HG03565 (cell line): ENCODE data around the gene RALGPS1.

Source experiments
- ATAC-seq: cut with Tn5 transposase; IDR thresholded peaks from one replicate; pipeline ENCODE4 v1.9.1; 2021; ENCODE audit warnings: mild to moderate bottlenecking, moderate library complexity; ENCODE audit not compliant: unreplicated experiment

RALGPS1 gene

DNA sequence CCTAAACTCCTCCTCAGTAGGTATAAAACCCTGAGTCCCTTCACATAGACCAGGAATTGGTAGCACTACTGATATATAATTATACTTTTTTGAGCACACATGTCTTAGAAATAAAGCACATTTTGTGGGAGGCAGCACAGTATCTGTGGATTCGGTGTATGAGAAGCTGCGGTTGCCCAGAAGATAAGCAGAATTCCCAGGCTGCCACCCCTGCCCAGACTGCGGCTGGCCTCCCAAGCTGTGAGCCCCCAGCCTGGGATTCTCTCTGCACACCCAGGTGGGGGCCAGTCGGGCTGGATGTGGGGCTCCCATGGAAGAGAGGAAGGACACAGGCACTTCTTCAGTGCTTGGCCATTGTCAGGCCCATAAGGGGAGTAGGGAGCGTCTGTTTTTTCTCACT, 233.4 kb downstream of the RALGPS1 start:
- no peak for ATAC-seq

DNA sequence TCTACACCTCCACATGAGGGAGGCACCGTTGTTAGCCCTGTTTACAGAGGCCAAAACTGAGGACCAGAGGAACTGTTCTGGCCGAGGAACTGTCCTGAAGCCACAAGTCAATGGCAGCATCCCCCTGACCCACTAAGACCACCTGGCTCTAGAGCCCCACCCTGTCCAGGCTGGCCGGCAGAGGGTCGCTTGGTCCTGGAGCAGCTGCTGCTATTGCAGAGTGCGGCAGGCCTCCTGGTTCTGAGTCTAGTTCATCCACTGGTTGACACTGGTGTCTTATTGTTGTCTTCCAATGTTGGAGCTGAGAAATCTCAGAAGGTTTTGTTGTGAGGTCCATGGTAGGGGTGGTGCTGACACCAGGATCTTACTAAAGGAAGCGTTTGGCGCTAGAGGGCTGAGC, 234.4 kb downstream of the RALGPS1 start:
- ATAC-seq = no peak

DNA sequence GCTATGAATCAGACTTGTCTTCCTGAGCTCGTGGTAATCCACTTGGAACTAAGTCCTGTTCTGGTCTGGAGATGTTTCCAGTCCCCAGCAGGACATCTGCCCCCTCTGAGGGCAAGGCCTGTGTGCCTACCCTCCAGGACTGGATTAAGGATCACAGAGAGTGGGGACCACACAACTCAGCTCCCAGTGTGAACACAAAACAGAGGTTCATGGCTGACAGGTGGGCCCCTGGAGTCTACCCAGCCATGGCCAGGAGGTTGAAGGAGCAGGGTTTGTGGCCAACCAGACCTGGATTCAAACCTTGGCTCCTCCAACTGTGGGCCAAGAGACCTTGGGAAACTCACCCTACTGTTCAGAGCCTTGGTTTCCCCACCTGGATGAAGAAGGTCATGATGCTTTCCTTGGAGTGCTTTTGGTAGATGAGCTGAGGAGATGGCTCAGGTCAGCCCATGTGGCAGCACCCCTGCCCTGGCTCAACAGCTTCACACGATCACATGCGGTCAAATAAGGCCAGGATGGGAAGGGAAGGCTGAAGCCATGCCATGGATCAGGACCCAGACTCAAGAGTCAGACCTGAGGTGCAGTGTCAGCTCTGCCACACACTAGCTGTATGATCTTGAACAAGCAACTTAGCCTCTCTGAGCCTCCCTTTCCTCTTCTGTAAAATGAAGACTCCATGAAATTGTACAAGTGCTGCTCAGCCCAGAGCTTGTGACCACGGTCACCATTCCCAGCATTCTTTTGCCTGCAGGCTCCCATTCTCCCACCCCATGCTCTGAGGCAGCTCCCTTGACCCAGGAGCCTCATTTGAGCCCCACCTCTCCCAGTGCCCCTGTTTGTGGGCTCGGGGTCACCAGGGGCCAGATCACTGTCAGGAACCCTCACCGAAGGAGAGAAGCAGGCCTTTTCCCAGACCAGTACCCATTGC, 235.1 kb downstream of the RALGPS1 start:
- ATAC-seq = no peak

DNA sequence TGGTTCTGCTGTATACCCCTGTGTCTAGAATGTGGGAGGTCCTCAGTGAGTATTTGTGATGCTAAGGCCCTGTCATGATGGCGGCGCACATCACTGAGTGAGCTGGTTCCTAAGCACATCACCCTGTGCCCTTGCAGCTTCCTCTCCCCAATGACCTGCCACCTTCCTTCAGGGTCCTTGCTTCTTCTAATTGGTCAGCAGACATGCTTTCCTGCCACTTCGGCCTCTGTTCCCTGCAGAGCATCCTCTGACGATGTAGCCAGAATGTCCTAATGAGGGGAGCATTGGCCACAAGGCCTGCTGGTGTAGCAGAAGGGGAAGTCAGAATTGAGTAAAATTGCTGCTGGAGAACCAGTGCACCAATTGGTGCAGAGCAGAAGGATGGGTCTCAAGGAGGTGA, 238.9 kb downstream of the RALGPS1 start:
- no peak for ATAC-seq

DNA sequence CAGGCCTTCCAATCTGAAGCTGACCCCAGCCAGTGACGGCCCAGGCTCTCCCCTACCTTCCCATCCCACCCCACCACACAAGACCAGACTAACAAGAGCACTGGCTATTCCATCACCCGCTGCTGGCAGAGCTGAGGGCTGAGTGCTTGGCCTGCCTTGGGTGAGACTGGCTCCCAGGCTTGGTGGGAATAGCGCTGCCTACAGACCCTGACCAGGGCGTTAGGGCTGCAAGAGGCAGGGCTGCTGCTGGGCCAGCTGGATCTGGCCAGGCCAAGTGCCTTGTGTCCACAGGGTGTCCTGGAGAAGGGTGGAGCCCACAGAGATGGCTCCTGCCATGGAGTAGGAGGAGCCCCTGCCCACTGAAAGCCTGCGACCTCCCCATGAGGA, 239.4 kb downstream of the RALGPS1 start:
- no peak for ATAC-seq

DNA sequence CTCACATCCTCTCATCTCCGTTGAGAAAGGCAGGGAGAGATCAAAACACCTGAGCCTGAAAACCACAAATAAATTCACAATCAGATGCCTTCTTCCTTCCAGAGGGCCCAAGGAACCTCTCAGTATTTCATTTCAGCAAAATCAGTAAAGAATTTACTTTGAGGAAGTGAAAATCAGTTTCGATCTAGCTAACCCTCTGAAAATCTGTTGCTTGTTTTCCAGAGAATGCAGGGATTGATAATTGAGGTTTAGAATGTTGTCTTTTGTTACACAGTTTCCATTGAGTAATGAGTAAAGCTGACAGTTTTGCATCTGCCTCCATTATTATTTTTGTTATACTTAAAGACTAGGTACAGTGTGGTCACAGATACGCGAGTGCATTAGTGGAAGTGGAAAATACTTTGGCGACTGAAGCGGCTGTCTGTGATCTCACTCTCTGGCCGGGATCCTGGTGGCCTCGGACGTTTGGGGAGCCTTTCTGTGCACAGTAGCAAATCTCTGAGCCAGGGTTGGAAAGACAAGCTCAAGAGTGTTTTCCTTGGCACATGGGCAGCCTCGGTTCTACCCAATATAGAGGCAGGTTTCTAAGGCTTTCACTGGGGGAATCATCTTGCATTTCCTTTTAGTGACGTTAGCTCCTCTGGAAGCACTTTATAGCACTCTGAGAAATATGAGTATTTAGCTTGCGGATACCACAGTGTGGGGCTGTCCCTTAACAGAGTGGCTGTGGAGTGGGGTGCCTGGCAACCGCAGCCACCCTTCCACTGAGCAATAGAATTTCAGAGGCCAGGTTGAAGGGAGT, 240.0 kb downstream of the RALGPS1 start:
- ATAC-seq = no peak

DNA sequence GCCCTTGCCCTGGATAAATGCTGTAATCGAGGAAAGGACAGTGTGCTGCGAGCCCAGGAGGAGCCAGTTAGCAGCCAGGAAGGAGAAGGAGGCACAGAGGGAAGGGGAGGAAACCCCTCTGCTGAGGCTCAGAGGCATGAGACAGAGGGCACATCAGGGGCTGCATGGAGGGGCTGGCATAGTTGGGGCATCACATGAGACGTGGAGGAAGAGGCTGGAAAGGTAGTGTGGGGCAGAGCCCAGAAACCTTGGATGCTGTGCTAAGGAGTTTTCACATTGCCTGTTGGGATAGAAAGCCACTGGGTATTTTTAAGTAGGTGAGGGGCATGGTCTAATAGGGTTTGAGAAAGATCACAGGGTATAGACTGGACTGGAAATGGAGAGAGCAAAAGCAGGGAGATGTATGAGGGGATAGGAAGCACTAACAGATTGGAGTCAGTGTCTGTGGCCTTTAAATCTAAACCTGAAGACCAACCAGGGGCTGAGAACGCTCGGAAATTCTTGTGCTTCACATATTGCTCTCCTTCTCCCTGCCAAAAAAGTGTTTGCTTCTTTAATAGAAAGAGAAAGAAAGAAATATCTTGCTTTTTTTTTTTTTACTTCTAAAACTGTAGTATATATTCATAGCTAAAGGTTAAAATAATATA, 240.9 kb downstream of the RALGPS1 start:
- no peak for ATAC-seq

DNA sequence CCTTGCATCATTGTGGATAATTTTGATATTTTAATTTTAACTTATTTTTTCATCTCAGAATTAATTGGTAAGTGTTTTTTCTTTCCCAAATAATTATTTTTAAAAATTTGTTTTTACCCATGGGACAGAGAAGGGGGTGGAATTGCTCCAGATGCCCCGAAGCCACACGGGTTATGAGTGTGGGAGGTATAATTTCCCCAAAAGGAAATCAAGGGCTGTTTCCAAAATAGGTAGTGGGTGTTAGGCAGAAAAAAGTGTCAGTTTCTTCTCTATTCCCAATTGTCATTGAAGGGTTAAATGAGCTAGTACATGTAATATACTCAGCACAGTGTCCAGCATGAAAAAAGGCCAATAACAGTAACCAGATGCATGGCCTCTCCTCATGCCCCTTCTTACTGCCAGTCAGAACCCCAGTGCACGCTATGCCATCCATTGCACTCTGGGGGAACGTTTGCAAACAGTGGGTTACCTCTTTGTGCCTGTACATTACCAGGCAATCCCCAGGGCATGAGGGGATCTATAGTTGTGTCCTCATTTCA, 244.3 kb downstream of the RALGPS1 start:
- ATAC-seq = no peak

DNA sequence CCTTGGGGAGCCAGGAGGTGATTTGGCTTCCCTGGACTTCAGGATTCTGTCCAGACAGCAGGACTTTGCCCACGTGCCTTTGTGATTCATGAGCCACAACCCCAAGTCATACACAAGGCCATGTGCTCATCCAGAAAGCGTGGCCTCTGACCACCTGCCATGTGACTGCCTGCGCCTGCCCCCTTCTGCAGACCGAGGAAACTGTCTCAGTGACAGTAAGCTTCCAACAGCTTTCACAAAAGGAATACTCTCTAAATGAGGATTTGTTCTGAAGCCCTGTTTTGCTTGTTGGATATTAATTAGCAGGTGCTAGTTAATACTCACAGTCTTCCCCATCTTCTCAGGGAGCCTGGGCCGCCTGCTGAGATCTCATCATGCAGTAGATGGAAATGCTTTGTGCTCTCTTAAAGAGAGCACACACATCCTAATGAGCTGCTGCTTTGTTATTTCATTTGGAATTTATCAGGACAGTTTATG, 244.8 kb downstream of the RALGPS1 start:
- no peak for ATAC-seq

DNA sequence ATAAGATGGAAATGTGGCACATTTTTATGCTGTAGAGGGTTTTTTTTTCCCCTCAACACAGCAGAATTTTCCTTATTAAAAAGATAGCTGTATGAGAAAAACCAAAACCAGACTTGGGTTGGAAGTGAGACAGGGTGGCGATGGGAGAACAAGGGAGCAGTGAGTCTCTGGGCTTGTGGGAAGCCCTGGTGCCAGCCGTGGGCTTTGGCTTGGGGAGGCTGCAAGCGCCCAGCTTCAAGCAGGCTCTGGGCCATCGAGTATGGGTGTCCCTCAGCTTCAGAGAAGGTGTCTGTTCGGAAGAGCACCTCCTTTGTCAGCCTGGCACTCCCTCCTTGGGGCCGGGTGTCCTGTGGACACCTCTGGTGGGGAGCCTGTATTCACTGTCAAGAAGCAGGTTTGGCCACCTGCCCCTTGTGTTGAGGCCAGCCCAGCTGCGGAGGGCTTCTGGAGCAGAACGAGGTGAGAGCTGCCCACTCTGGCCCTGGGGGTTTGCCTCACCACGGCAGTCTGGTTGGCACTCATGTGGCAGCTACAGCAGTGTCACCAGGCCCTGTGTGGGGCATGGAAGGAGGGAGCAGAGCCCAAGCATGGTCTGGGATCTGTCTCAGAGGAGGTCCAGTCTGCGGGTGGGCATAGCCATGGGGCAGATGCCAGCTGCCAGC, 245.5 kb downstream of the RALGPS1 start:
- no peak for ATAC-seq

DNA sequence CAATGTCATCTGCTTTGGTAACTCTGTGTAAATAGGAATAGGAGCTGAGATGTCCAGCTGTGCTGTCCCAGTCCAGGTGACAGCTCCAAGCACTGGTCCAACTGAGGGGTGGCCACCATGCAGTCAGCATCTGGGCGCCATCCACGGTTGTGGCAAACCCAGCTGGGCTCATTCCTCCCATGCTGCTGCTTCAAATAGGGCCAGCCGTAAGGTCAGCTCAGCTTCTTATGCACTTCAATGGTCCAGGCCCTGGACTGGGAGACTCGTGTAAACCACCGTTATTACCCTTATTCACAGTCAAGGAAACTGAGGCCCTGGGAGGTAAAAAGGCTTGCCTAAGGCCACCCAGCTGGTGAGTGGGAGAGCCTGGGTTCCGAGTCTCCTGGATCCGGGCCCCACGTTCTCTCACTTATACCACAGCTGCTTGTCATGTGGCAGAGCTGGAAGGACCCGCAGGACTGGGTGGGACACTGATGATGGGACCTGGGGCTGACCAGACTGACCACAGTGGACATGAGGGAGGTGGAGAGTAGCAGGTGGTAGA, 246.6 kb downstream of the RALGPS1 start:
- ATAC-seq = no peak

DNA sequence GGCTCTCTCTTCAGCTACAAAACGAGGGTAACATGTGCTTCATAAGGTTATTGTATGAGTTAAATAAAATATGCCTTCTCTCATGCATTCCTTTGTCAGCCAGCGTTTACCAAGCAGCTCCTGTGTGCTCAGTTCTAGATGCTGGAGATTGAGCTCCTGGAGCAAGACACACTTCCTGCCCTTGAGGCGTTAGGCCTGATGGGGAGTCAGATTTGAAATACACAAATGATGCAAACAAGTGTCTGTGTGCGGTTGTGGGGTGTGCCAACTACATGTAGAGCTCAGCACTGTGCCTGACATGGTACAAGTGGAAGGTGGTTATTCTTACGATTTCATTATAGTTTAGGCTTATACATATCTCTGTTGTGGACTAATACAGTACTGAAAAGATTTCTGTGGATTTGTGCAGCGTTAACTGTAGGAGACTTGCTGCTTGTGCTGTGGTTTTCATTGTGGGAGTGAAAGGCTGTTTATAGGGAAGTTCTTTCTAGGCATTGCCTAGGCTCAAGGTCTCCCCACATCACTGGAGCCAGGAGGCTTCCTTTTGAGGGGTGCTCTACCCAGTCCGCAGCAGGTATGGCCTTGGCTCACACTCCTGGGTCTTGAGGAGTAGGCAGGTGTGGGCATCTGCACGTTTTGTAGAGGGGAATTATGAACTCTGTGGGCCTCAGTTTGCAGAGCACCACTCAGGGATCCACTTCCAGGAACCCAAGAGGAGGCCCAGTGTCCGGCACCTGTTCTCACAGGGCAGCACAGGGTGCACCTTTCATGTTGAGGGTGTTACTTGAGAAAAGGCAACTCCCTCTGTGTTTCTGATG, 247.7 kb downstream of the RALGPS1 start:
- no peak for ATAC-seq

DNA sequence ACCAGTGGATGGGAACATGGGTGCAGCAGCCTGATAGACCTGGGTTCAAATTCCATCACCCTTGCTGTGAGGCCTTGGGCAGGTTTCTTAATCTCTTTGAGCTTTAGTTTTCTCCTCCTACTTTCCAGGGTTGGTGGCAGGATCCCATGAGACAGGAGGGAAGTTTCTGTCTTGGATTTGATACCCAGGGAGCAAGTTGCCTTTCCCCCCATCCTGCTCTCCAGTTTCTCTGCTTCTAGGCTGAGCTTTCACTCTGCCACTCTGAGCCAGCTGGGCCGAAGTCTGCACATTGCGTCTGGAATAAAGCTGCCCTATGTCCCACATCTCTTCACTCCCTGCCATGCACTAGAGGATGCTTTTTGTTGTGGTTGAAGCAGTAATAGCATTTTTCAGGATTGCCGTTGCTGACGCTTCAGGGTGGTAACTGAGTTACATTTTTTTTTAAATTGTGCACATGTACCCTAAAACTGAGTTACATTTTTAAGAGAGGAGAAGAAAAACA, 248.3 kb downstream of the RALGPS1 start:
- ATAC-seq = no peak

DNA sequence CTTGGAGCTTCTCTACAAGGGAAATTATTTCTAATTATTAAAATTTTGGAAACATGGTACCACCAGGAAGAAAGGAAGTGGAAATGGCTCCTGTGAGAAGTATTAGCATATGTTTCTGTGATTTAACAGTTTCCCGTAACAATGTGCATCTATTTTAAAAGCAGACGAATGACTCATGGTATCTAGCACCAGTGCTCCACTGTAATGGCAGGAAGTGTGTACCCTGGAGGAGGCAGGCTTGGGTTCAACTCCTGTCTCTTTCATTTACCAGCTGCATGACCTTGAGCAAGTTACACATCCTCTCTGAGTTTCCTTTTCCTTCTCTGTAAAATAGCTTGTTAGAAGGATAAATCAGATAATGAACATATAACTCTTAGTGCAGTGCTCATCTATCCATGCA, 248.8 kb downstream of the RALGPS1 start:
- no peak for ATAC-seq

DNA sequence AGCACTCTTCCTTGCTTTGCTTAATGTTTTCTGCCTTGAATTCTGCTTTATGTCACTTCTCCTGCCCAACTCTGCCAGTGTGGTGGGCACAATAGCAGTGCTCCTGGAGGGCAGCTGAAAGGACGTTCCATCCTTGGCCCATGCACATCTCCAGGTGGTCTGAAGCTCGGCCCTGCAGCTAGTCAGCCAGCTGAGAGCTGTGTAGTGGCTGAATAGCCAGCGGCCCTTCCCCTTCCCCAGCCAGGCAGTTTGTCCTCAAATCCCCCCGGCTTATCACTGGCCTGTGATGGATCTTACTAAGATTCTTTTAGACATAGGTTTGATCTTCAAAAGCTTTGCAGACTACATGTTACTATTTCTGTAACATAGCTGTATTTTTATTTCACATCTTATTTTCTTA, 250.5 kb downstream of the RALGPS1 start:
- no peak for ATAC-seq

DNA sequence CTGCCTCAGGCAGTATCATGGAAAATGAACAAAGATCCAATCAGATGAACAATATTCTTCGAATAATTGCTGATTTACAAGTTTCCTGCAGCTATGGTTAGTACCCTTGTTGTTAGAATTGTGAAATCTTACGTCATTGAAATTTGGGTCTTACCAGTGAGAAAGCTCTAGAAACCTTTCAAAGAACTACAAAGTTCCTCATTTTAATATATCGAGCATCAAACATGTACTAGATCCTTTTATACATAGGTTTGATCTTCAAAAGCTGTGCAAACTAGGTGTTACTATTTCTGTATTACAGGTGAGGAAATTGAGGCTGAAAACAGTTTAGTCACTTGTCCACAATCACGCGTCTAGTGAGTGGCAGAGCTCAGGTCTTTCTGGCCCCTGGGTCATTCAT, 251.5 kb downstream of the RALGPS1 start:
- ATAC-seq = no peak

DNA sequence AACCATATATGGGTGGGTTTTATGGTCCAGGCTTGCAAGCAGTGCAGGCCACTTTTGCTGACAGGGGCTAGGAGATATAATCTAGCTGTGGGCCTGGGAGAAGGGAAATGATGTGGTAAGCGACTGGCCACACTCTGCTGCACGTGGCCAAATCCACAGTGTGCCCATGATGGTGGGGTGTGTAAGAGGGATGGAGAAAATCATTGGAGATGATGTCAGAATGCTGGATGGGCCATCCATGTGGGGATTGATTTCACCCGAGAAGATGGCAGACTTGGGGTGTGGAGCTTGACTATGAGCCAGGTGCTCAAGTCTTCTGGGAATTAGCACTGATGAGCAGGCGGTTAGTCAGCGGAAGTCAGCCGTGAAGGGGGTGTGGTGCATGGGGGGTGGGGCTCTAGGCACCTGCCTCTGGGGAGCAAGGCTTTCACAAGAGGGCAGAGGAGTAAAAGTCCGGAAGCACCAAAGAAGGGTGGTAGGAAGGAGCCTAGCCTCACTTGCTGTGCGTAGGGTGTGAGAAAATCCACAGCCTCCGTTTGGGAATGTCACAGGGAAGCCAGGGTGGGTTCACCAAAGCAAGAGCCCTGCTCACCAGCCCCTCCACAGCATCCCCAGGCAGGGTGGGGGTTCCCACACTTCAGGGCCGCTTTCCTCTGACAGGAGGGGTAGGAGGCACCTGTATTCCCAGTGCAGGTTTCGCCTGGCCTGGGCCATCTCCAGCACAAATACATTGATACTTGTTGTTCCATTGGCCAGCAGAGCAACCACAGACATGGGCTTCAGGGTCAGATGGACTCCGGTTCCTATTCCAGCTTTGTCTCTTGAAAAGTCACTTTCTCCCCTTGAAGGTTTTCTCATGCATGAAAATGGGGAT, 252.3 kb downstream of the RALGPS1 start:
- peak; percentile 44 for ATAC-seq

DNA sequence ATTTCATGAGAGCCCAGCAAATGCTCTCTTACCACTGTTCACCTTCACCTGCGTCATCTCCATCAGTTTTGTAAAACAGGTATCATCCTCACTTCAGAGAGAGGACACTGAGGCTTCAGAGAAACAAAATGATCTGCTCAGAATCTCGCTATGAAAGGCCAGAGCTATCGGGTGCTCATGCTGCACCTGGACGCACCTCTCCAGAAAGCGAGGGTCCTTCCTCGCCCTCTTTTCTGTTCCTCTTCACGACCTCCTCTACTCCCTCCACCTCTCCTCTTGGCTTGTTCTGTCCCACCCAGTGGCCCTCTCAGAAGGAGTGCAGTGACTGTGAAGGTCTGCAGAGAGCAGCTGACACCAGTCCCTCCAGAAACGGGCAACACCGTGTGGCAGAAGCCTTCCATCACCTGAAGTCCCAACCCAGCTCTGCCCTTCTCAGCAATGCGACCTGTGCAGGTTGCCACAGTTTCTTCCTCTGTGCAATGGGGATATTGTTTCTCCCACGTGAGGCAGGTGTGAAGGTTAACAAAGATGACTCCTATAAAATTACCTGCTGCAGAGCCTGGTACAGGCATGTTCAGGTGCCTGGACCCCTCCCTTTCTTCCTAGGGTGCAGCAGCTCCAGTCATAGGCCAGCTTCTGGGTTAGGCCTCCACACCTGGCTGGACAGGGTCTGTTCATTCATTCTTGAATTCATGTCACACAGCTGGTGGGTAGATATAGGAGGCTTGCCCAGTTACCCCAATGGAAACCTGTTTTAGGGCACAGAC, 253.2 kb downstream of the RALGPS1 start:
- no peak for ATAC-seq
